ENCODE results near the gene PGBD5. TPM values are rescaled to one million over a fixed set of nuclear protein-coding genes. Genes with fewer than 3 reads are reported as not detected.

The PGBD5 gene
- total RNA-seq, 2 donors from 2014 or later, result 0.14 to 0.63 TPM

GRCh38 chr1:230431527-230431926, 5.4 kb upstream of the PGBD5 start:
- TF ChIP-seq, protein P1, sequence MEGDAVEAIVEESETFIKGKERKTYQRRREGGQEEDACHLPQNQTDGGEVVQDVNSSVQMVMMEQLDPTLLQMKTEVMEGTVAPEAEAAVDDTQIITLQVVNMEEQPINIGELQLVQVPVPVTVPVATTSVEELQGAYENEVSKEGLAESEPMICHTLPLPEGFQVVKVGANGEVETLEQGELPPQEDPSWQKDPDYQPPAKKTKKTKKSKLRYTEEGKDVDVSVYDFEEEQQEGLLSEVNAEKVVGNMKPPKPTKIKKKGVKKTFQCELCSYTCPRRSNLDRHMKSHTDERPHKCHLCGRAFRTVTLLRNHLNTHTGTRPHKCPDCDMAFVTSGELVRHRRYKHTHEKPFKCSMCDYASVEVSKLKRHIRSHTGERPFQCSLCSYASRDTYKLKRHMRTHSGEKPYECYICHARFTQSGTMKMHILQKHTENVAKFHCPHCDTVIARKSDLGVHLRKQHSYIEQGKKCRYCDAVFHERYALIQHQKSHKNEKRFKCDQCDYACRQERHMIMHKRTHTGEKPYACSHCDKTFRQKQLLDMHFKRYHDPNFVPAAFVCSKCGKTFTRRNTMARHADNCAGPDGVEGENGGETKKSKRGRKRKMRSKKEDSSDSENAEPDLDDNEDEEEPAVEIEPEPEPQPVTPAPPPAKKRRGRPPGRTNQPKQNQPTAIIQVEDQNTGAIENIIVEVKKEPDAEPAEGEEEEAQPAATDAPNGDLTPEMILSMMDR (IDR thresholded peaks at IDR 0.05), result no peak
- H3K36me3 ChIP-seq, result no peaks in the 10 kb centered on the region
- no peak overlapping the region for H3K4me3 ChIP-seq
- no peaks in the 10 kb centered on the region for H3K9me3 ChIP-seq
- no peak for ATAC-seq (ENCODE audit: insufficient number of reproducible peaks, low FRiP score, low read depth)
- DNase-seq (ENCODE audit: low spot score), result no peak
- no peaks in the 10 kb centered on the region for H3K27me3 ChIP-seq (replicated peaks; ENCODE audit: insufficient read depth)
- H3K4me1 ChIP-seq (ENCODE audit: control insufficient read depth in 1 of 2, low read depth in 2 of 2), result no peaks in the 10 kb centered on the region
- H3K27ac ChIP-seq, result no peak overlapping the region

GRCh38 chr1:230430499-230430898, 4.4 kb upstream of the PGBD5 start:
- peaks cover 0 to under 1% of the 10 kb centered on the region in 2 donors for H3K4me1 ChIP-seq (ENCODE audit: control insufficient read depth in 1 of 2, low read depth in 2 of 2)
- H3K9me3 ChIP-seq, result no peaks in the 10 kb centered on the region
- ATAC-seq (ENCODE audit: insufficient number of reproducible peaks, low FRiP score, low read depth) (no peak), DNase-seq (ENCODE audit: low spot score) (no peak)
- TF ChIP-seq, protein P1 (IDR thresholded peaks at IDR 0.05), result no peak
- H3K27ac ChIP-seq, result no peak overlapping the region
- H3K27me3 ChIP-seq (replicated peaks; ENCODE audit: insufficient read depth), result no peaks in the 10 kb centered on the region
- no peak overlapping the region for H3K4me3 ChIP-seq
- H3K36me3 ChIP-seq, result no peaks in the 10 kb centered on the region

DNA sequence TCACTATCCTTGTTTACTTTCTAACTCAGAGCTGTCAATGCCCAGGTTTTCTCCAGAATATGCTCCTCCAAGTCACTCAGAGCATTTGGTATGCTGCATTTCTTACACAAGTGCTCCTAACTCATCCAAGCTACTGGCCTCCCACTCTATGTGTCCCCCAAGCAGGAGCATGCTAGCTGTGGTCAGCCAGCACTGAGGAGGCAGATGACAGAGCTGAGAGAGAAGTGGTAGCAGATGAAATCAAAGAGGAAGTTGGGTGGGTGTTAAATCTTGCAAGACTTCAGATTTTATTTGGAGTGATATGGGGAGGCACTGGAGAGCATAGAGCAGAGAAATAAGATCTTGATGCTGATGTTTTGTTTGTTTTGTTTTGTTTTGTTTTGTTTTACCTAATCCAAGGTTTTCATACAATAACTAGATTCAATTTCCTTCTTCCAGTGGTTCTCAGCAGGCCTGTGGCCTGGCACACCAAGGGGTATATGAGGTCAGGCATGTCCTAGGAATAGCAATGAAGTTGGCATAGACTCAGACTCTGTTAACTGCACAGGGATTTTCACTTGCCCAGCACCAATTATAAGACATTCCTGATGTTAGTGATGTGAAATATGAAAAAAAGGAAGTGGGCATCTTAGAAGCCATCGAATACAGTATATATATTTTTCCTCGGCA, 3.1 kb upstream of the PGBD5 start:
- H3K4me3 ChIP-seq, result no peak overlapping the region
- no peak overlapping the region for H3K27ac ChIP-seq
- peaks cover 0 to 12% of the 10 kb centered on the region in 2 donors for H3K4me1 ChIP-seq (ENCODE audit: control insufficient read depth in 1 of 2, low read depth in 2 of 2)
- TF ChIP-seq, protein P1 (IDR thresholded peaks at IDR 0.05), result no peak
- no peak for ATAC-seq (ENCODE audit: insufficient number of reproducible peaks, low FRiP score, low read depth)
- H3K36me3 ChIP-seq, result no peaks in the 10 kb centered on the region
- H3K9me3 ChIP-seq, result no peaks in the 10 kb centered on the region
- H3K27me3 ChIP-seq (replicated peaks; ENCODE audit: insufficient read depth), result no peaks in the 10 kb centered on the region
- no peak for DNase-seq (ENCODE audit: low spot score)

DNA sequence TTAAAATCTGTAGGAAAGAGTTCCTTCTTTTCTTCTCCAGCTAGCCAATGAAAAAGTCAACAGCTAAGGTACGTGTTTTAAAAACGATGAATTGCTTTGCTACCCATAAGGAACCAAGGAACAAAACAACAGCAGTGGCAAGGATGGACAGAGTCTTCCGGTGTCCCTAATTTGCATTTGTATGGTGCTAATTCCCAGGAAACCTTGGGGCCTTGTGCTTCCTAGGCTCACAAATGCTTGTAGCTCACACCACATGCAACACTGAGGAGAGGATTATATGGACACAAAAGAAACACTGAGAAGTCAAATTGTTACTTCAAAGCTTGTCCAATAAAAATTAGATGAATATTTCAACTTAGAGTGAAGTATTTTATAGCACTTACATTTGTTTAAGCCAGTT, 1.8 kb upstream of the PGBD5 start:
- no peak overlapping the region for H3K4me3 ChIP-seq
- ATAC-seq (ENCODE audit: insufficient number of reproducible peaks, low FRiP score, low read depth) (no peak), DNase-seq (ENCODE audit: low spot score) (no peak)
- no peak overlapping the region for H3K27ac ChIP-seq
- peaks cover 0 to 12% of the 10 kb centered on the region in 2 donors for H3K4me1 ChIP-seq (ENCODE audit: control insufficient read depth in 1 of 2, low read depth in 2 of 2)
- H3K36me3 ChIP-seq, result no peaks in the 10 kb centered on the region
- no peaks in the 10 kb centered on the region for H3K9me3 ChIP-seq
- TF ChIP-seq, protein P1 (IDR thresholded peaks at IDR 0.05), result no peak
- H3K27me3 ChIP-seq (replicated peaks; ENCODE audit: insufficient read depth), result peaks cover 2% of the 10 kb centered on the region

GRCh38 chr1:230427094-230427876, 1.2 kb upstream of the PGBD5 start:
- TF ChIP-seq, protein P1 (IDR thresholded peaks at IDR 0.05), result no peak
- H3K4me3 ChIP-seq, result no peak overlapping the region
- no peaks in the 10 kb centered on the region for H3K36me3 ChIP-seq
- no peak overlapping the region for H3K27ac ChIP-seq
- no peaks in the 10 kb centered on the region for H3K9me3 ChIP-seq
- DNase-seq (ENCODE audit: low spot score), result no peak
- ATAC-seq (ENCODE audit: insufficient number of reproducible peaks, low FRiP score, low read depth), result no peak
- H3K4me1 ChIP-seq (ENCODE audit: control insufficient read depth in 1 of 2, low read depth in 2 of 2), result peaks cover 0 to 12% of the 10 kb centered on the region in 2 donors
- peaks cover 7% of the 10 kb centered on the region for H3K27me3 ChIP-seq (replicated peaks; ENCODE audit: insufficient read depth)
